HL-60 (cell line): ENCODE data around the gene LRWD1. TPM values are rescaled to one million over a fixed set of nuclear protein-coding genes. Genes with fewer than 3 reads are reported as not detected.
"Not testable (repeated sequence)": the region's sequence is repeated elsewhere in the genome, so short reads cannot be mapped to it uniquely, and the experiment has no call there.

Experiments used
- DNase-seq, 2 experiments: peaks; one replicate each; pipeline ENCODE4 v3.0.0-alpha.2; 2010 to 2020; ENCODE audit warnings: low read depth in 1 of 2, low spot score in 1 of 2
- H3K27ac ChIP-seq: fragments of 250-450 bp; sonication (Bioruptor Pico); replicated peaks from 2 replicates; pipeline ENCODE4 v1.5.1; 2020; ENCODE audit warnings: mild to moderate bottlenecking, moderate library complexity
- H3K27me3 ChIP-seq: fragments of 250-450 bp; sonication (Bioruptor Pico); 2 replicates; pipeline ENCODE4 v1.5.1; 2021; ENCODE audit warnings: mild to moderate bottlenecking, moderate library complexity; ENCODE audit not compliant: insufficient read depth, poor library complexity, severe bottlenecking
- H3K4me3 ChIP-seq: replicated peaks from 2 replicates; pipeline ENCODE4 v1.5.1; 2011; ENCODE audit warnings: mild to moderate bottlenecking, control low read depth, low read length; ENCODE audit not compliant: insufficient read depth
- microRNA-seq: library from miRNA; unstranded; fragments of <30 nt; microRNA quantifications from one replicate; pipeline ENCODE4, GENCODE V29; 2018

Gene LRWD1

GRCh38 chr7:102514881-102515721, 50.3 kb downstream of the LRWD1 start:
- H3K27me3 ChIP-seq: not testable (repeated sequence)

GRCh38 chr7:102515889-102516288, 51.1 kb downstream of the LRWD1 start:
- not testable (repeated sequence) for H3K4me3 ChIP-seq, H3K27ac ChIP-seq, DNase-seq, H3K27me3 ChIP-seq

More at GRCh38 chr7:102514881-102515721, 50.3 kb downstream of the LRWD1 start:
- not testable (repeated sequence) for H3K27ac ChIP-seq, DNase-seq, H3K4me3 ChIP-seq

- H3K27ac ChIP-seq, H3K4me3 ChIP-seq, DNase-seq, H3K27me3 ChIP-seq: not testable (repeated sequence)
Measured at GRCh38 chr7:102516951-102517350, 52.2 kb downstream of the LRWD1 start.

GRCh38 chr7:102517550-102518147, 52.9 kb downstream of the LRWD1 start, which contains the start of gene RASA4B:
Gene RASA4B, minus strand, starts transcription at chr7:102517777. Its CDS starts 67 bp downstream, at chr7:102517710.
- not testable (repeated sequence) for H3K27me3 ChIP-seq, H3K27ac ChIP-seq
- DNase-seq: peak in 1 of 2 experiments; percentile 0
- H3K4me3 ChIP-seq: peak within 1 kb of the TSS; percentile 25; the same call in 1 of the 2 replicates

- H3K4me3 ChIP-seq, H3K27ac ChIP-seq, DNase-seq, H3K27me3 ChIP-seq: not testable (repeated sequence)
Measured at GRCh38 chr7:102520797-102521196, 56.0 kb downstream of the LRWD1 start.

Small RNA genes lying within 50 kb of the gene (microRNA-seq; reads per million reads assigned to microRNA genes)
- gene MIR4467: not detected
- gene MIR5090: 3.0 reads per million, percentile 3 among the genes with 10 or more reads in this experiment
